Spleen (tissue), 11 donors: ENCODE data around the gene ANO1. TPM values are rescaled to one million over a fixed set of nuclear protein-coding genes. Genes with fewer than 3 reads are reported as not detected.

Source experiments
- DNase-seq: peaks from one replicate; pipeline ENCODE4 v3.0.0-alpha.2; 2020
- H3K27ac ChIP-seq, 8 donors: fragments of 200-600 bp; sonication (generic) in 7 of 8; 1 replicate in 4 of 8; 2 replicates in 4 of 8; pipeline versions ENCODE4 v1.5.0 to v1.8.0; 2016 to 2021; ENCODE audit warnings: inconsistent platforms in 4 of 8, mild to moderate bottlenecking in 4 of 8, moderate library complexity in 1 of 8
- H3K27me3 ChIP-seq, 7 donors: fragments of 200-600 bp; sonication (generic) in 6 of 7; replicated peaks in 1 of 7; 1 replicate in 4 of 7; 2 replicates in 3 of 7; pipeline versions ENCODE4 v1.5.0 to v1.8.0; 2016 to 2021; ENCODE audit warnings: inconsistent platforms in 3 of 7, mild to moderate bottlenecking in 1 of 7
- H3K36me3 ChIP-seq, 6 donors: fragments of 200-600 bp; sonication (generic) in 5 of 6; 1 replicate in 4 of 6; 2 replicates in 2 of 6; pipeline versions ENCODE4 v1.5.0 to v1.8.0; 2016 to 2021; ENCODE audit warnings: inconsistent platforms in 2 of 6
- H3K4me1 ChIP-seq, 6 donors: fragments of 200-600 bp; sonication (generic) in 5 of 6; 1 replicate in 3 of 6; 2 replicates in 3 of 6; pipeline versions ENCODE4 v1.5.0 to v1.8.0; 2016 to 2021; ENCODE audit warnings: inconsistent platforms in 3 of 6
- H3K4me3 ChIP-seq, 8 donors: fragments of 200-600 bp; sonication (generic) in 7 of 8; 1 replicate in 4 of 8; 2 replicates in 4 of 8; pipeline versions ENCODE4 v1.5.0 to v1.8.0; 2016 to 2021; ENCODE audit warnings: inconsistent platforms in 4 of 8, mild to moderate bottlenecking in 4 of 8, moderate library complexity in 2 of 8
- H3K9me3 ChIP-seq, 8 donors: fragments of 200-600 bp; sonication (generic) in 7 of 8; 1 replicate in 4 of 8; 2 replicates in 4 of 8; pipeline versions ENCODE4 v1.5.0 to v1.8.0; 2016 to 2021; ENCODE audit warnings: inconsistent platforms in 4 of 8
- CTCF ChIP-seq, 11 experiments: fragments of 200-600 bp in 7 of 11; fragments of 450-650 bp in 4 of 11; sonication (generic) in 4 of 11; IDR thresholded peaks in 8 of 11; conservative IDR thresholded peaks in 3 of 11; 1 replicate in 7 of 11; 2 replicates in 4 of 11; pipeline versions ENCODE4 v1.4.0 to v1.8.0; 2016 to 2021; ENCODE audit warnings: antibody characterized with exemption in 11 of 11, inconsistent platforms in 4 of 11, mild to moderate bottlenecking in 1 of 11
- POLR2A ChIP-seq, 3 donors: fragments of 450-650 bp; IDR thresholded peaks; one replicate each; pipeline ENCODE4 v1.5.1; 2017; ENCODE audit warnings: antibody characterized with exemption in 3 of 3, mild to moderate bottlenecking in 1 of 3
- POLR2AphosphoS5 ChIP-seq, 3 donors: sonication (generic); formaldehyde crosslinking; IDR thresholded peaks; one replicate each; pipeline ENCODE4 v1.5.1; 2017; ENCODE audit warnings: antibody characterized with exemption in 3 of 3
- WGBS, 5 donors: extraction: QIAGEN DNeasy Blood & Tissue Kit in 3 of 5; methylation state at CpG; one replicate each; pipeline versions ENCODE4 v1.1.5 to v1.1.7; 2013 to 2018; 5-methylcytosine and 5-hydroxymethylcytosine counted together
- intact Hi-C: fragments of 100-400 bp; cut with DNase I; formaldehyde crosslinking; loops from one replicate; pipeline ENCODE4 v1.15.0; 2023; ENCODE audit warnings: low total_unique reads
- polyA plus RNA-seq, 3 donors: library from polyadenylated mRNA; stranded (reverse); fragments of 200-250 nt; gene quantifications; one replicate each; pipeline ENCODE4 v1.2.1, GENCODE V29; 2013
- total RNA-seq, 7 donors: library from RNA; depleted of rRNA in 3 of 7; stranded (reverse); fragments of >200 nt in 3 of 7; fragmentation: NEBNext Ultra II Directional in 4 of 7; extraction: Animal tissue kit (Norgen Biotek cat#: 25700) in 4 of 7; gene quantifications; one replicate each; pipeline versions ENCODE4 v1.1.0 to v1.2.1, GENCODE V29; 2016 to 2021
- donor health status: healthy with polysubstance abuse.
- donor health status: DM: no; HTN: no; CAD: no; lungs with moderate emphysema.
- donor health status: DM: no; HTN: no; CAD: no.
- donor health status: Bipolar disorder and iron deficiency.
- donor health status: healthy.
- donor health status: DM: no; HTN: no; CAD: no.
- donor health status: DM: yes; HTN: yes; CAD: no.

The ANO1 gene
- total and polyA plus RNA-seq, 10 donors, result 0.22 to 1.2 (median 0.62) TPM

- peaks cover 0 to 49% (median 39%) of the 10 kb centered on the region in 6 donors for H3K36me3 ChIP-seq
- H3K4me1 ChIP-seq, result peaks cover 20 to 69% (median 48%) of the 10 kb centered on the region in 6 donors
- H3K9me3 ChIP-seq, result no peaks in the 10 kb centered on the region
- no peak for TF ChIP-seq CTCF (IDR thresholded peaks at IDR 0.05 in 8 of 11, conservative IDR thresholded peaks at IDR 0.05 in 3 of 11)
- no peak for DNase-seq
- H3K27me3 ChIP-seq, result no peaks in the 10 kb centered on the region
- WGBS, 5 donors, result 46 to 61% (median 56%) methylated on average over 4 of the region's 4 CpGs
- peak overlapping the region in 7 of 8 donors; percentile 87 to 100 (median 97) for H3K4me3 ChIP-seq
- peak overlapping the region; percentile 94 to 99 (median 98) for H3K27ac ChIP-seq
- intact Hi-C loops, result no loop called here
Observed at GRCh38 chr11:70204466-70204799, 126.3 kb downstream of the ANO1 start.

- H3K4me3 ChIP-seq, result peak overlapping the region in 4 of 8 donors; percentile 87 to 99 (median 94)
- H3K9me3 ChIP-seq, result no peaks in the 10 kb centered on the region
- H3K4me1 ChIP-seq, result peaks cover 20 to 70% (median 48%) of the 10 kb centered on the region in 6 donors
- intact Hi-C loops, result loop anchor here (5.0 kb wide), 1 partner anchor 62 kb away; no protein-coding TSS in a partner anchor
- WGBS, 5 donors, result 87 to 91% (median 89%) methylated on average over 12 of the region's 12 CpGs
- H3K36me3 ChIP-seq, result peaks cover 0 to 56% (median 40%) of the 10 kb centered on the region in 6 donors
- TF ChIP-seq POLR2A (IDR thresholded peaks at IDR 0.05) (no peak), POLR2AphosphoS5 (IDR thresholded peaks at IDR 0.05) (no peak), CTCF (IDR thresholded peaks at IDR 0.05 in 8 of 11, conservative IDR thresholded peaks at IDR 0.05 in 3 of 11) (no peak)
- peak; percentile 67 for DNase-seq
- no peaks in the 10 kb centered on the region for H3K27me3 ChIP-seq
- peak overlapping the region in 5 of 8 donors; percentile 97 to 99 (median 98) for H3K27ac ChIP-seq
Observed at GRCh38 chr11:70205049-70205725, 127.1 kb downstream of the ANO1 start.

- WGBS, 5 donors, result 83 to 91% (median 86%) methylated on average over 6 to 7 of the region's 7 CpGs
- peaks cover 20 to 70% (median 48%) of the 10 kb centered on the region in 6 donors for H3K4me1 ChIP-seq
- TF ChIP-seq POLR2A (IDR thresholded peaks at IDR 0.05) (no peak), POLR2AphosphoS5 (IDR thresholded peaks at IDR 0.05) (no peak), CTCF (IDR thresholded peaks at IDR 0.05 in 8 of 11, conservative IDR thresholded peaks at IDR 0.05 in 3 of 11) (no peak)
- H3K36me3 ChIP-seq, result peaks cover 0 to 60% (median 40%) of the 10 kb centered on the region in 6 donors
- intact Hi-C loops, result loop anchor here (5.0 kb wide), 1 partner anchor 62 kb away; no protein-coding TSS in a partner anchor
- no peak overlapping the region for H3K27ac ChIP-seq
- H3K9me3 ChIP-seq, result no peaks in the 10 kb centered on the region
- peak; percentile 67 for DNase-seq
- H3K4me3 ChIP-seq, result no peak overlapping the region
- H3K27me3 ChIP-seq, result no peaks in the 10 kb centered on the region
Observed at GRCh38 chr11:70205766-70206165, 127.6 kb downstream of the ANO1 start.

- TF ChIP-seq CTCF (IDR thresholded peaks at IDR 0.05 in 8 of 11, conservative IDR thresholded peaks at IDR 0.05 in 3 of 11) (no peak), POLR2AphosphoS5 (IDR thresholded peaks at IDR 0.05) (peak in 1 of 3 donors; percentile 37), POLR2A (IDR thresholded peaks at IDR 0.05) (no peak)
- H3K4me1 ChIP-seq, result peaks cover 20 to 70% (median 48%) of the 10 kb centered on the region in 6 donors
- peak; percentile 73 for DNase-seq
- H3K36me3 ChIP-seq, result peaks cover 0 to 60% (median 40%) of the 10 kb centered on the region in 6 donors
- H3K27ac ChIP-seq, result no peak overlapping the region
- 96 to 98% (median 97%) methylated on average over 15 to 22 of the region's 22 CpGs for WGBS, 5 donors
- H3K4me3 ChIP-seq, result no peak overlapping the region
- intact Hi-C loops, result loop anchor here (5.0 kb wide), 1 partner anchor 61 kb away; no protein-coding TSS in a partner anchor
- no peaks in the 10 kb centered on the region for H3K9me3 ChIP-seq
- no peaks in the 10 kb centered on the region for H3K27me3 ChIP-seq
Observed at GRCh38 chr11:70206226-70206981, 128.3 kb downstream of the ANO1 start.
